Dendritic cell treated with granulocyte-macrophage colony-stimulating factor and Interleukin-4, amounts not matched to agents 40 ng/mL and 50 ng/mL, for 4 days (primary cell): ENCODE measurements around the gene COL4A6.

Source experiments
- H3K27ac Mint-ChIP-seq: one replicate; pipeline ENCODE4 v1.8.0; 2022; ENCODE audit warnings: mild to moderate bottlenecking, mixed read lengths
- H3K27me3 Mint-ChIP-seq: one replicate; pipeline ENCODE4 v1.8.0; 2022; ENCODE audit warnings: mild to moderate bottlenecking, mixed read lengths
- H3K36me3 Mint-ChIP-seq: one replicate; pipeline ENCODE4 v1.8.0; 2022; ENCODE audit warnings: low read depth, mixed read lengths
- H3K4me1 Mint-ChIP-seq: one replicate; pipeline ENCODE4 v1.8.0; 2022; ENCODE audit warnings: low read depth, mixed read lengths
- H3K4me3 Mint-ChIP-seq: one replicate; pipeline ENCODE4 v1.8.0; 2022; ENCODE audit warnings: mild to moderate bottlenecking, moderate library complexity, mixed read lengths
- H3K9me3 Mint-ChIP-seq: one replicate; pipeline ENCODE4 v1.8.0; 2022; ENCODE audit warnings: mixed read lengths
- intact Hi-C: fragments of 100-400 bp; cut with micrococcal nuclease; formaldehyde crosslinking; loops from one replicate; pipeline ENCODE4 v1.15.0; 2022

The COL4A6 gene

DNA sequence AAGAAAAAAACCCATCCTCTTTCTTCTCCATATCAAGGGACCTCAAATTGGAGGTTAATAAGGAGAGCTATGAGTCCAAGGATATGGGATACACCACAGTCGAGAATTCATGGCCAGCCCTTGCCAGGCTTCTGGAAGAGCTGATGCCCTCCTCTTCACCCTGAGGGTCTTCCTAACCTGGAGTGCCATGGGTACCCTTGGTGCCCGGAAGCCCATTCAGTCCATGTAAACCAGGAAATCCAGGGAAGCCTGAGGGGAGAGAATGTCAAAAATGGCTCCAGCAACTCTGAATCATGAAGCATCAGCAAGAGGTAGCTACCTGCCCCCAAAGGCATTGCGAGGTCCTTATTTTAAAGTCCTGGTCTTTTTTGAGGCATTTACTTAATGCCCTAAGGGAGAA is 268.5 kb downstream of the COL4A6 start:
- Mint-ChIP-seq H3K4me1 (no peaks in the 10 kb centered on the region), H3K27me3 (no peaks in the 10 kb centered on the region), H3K36me3 (no peaks in the 10 kb centered on the region), H3K4me3 (no peak overlapping the region), H3K27ac (no peak overlapping the region), H3K9me3 (no peaks in the 10 kb centered on the region)
- intact Hi-C loops = no loop called here

- intact Hi-C loops = no loop called here
Observed at GRCh38 chrX:108168961-108169740, 269.1 kb downstream of the COL4A6 start.

DNA sequence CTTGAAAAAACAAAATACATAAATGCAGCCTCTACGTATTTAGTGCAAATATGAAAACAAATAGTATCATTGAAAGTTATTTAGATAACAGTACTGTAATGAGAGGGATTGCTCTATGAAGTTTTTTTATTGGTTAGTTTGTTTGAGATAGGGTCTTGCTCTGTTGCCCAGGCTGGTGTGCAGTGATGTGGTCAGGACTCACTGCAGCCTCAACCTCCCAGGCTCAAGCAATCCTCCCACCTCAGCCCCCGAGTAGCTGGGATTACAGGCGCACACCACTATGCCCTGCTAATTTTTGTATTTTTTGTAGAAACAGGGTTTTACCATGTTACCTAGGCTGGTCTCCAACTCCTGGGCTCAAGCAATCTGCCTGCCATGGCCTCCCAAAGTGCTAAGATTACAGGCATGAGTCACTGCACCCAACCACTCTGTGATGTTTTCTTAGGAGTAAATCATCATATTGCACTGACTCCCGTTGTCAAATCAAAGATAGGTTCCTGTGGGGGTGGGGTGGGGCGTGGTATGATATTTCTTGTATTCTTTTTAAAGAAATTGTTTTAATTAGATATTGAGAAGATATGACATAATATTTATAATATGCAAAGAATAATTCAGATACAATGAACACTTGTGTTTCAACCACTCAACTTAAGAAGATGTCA is 270.9 kb downstream of the COL4A6 start:
- intact Hi-C loops = no loop called here
- Mint-ChIP-seq H3K27me3 (no peaks in the 10 kb centered on the region), H3K4me3 (no peak overlapping the region), H3K27ac (no peak overlapping the region), H3K9me3 (no peaks in the 10 kb centered on the region), H3K4me1 (no peaks in the 10 kb centered on the region), H3K36me3 (no peaks in the 10 kb centered on the region)

More at GRCh38 chrX:108168961-108169740, 269.1 kb downstream of the COL4A6 start:
- H3K4me3 Mint-ChIP-seq = no peak overlapping the region
- H3K4me1 Mint-ChIP-seq = no peaks in the 10 kb centered on the region
- H3K9me3 Mint-ChIP-seq = no peaks in the 10 kb centered on the region
- H3K36me3 Mint-ChIP-seq = no peaks in the 10 kb centered on the region
- H3K27ac Mint-ChIP-seq = no peak overlapping the region
- no peaks in the 10 kb centered on the region for H3K27me3 Mint-ChIP-seq

DNA sequence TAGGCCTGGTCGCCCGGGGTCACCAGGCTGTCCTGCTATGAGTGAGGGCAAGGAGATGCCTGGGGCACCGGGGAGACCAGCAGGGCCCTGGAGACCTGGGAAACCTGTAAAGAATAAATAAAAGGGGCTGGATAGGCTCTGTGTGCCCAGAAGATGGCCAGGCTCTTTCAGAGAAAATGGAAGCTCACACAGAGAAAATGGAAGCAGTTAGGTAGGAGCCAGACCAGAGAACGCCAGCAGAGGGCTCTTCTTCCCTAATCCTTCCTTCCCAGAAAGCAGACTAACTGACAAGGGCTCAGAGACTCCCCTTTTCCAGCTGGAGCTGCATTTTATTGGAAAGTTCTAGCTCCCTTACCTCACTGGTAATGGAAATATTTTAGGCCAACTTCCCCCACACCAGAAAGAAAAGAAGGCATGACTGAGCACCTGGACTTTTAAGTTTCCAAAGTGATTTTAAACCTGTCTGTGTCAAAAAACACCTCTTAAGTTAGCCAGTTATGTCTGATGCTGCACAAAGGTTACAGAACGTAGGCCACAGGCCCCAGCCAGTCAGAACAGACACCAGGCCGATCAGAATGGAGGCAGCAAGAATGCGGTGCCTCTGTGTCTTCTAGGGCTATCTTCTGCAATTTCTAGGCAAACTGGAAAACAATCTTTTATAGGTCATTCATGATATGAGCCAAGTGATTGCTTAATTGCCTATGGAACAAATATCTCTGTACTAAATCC is 272.7 kb downstream of the COL4A6 start:
- H3K4me3 Mint-ChIP-seq = no peak overlapping the region
- H3K27me3 Mint-ChIP-seq = no peaks in the 10 kb centered on the region
- H3K27ac Mint-ChIP-seq = no peak overlapping the region
- no peaks in the 10 kb centered on the region for H3K36me3 Mint-ChIP-seq
- no peaks in the 10 kb centered on the region for H3K9me3 Mint-ChIP-seq
- H3K4me1 Mint-ChIP-seq = no peaks in the 10 kb centered on the region
- intact Hi-C loops = no loop called here

GRCh38 chrX:108163333-108164082 is 274.7 kb downstream of the COL4A6 start:
- intact Hi-C loops = no loop called here
- Mint-ChIP-seq H3K27me3 (no peaks in the 10 kb centered on the region), H3K4me3 (no peak overlapping the region), H3K9me3 (no peaks in the 10 kb centered on the region), H3K27ac (no peak overlapping the region), H3K36me3 (no peaks in the 10 kb centered on the region), H3K4me1 (no peaks in the 10 kb centered on the region)

- no peak overlapping the region for H3K4me3 Mint-ChIP-seq
Observed at GRCh38 chrX:108162265-108162664, 276.0 kb downstream of the COL4A6 start.

GRCh38 chrX:108160309-108160708 is 277.9 kb downstream of the COL4A6 start:
- Mint-ChIP-seq H3K4me3 (no peak overlapping the region), H3K36me3 (peaks cover 8% of the 10 kb centered on the region), H3K4me1 (no peaks in the 10 kb centered on the region), H3K9me3 (no peaks in the 10 kb centered on the region), H3K27ac (no peak overlapping the region), H3K27me3 (no peaks in the 10 kb centered on the region)
- intact Hi-C loops = no loop called here

More at GRCh38 chrX:108162265-108162664, 276.0 kb downstream of the COL4A6 start:
- Mint-ChIP-seq H3K4me1 (no peaks in the 10 kb centered on the region), H3K27ac (no peak overlapping the region), H3K27me3 (no peaks in the 10 kb centered on the region), H3K36me3 (no peaks in the 10 kb centered on the region), H3K9me3 (no peaks in the 10 kb centered on the region)
- intact Hi-C loops = no loop called here

- H3K27me3 Mint-ChIP-seq = no peaks in the 10 kb centered on the region
- H3K4me1 Mint-ChIP-seq = no peaks in the 10 kb centered on the region
- H3K27ac Mint-ChIP-seq = no peak overlapping the region
Observed at GRCh38 chrX:108159028-108159670, 279.1 kb downstream of the COL4A6 start.

GRCh38 chrX:108157628-108158027 is 280.6 kb downstream of the COL4A6 start:
- Mint-ChIP-seq H3K27ac (no peak overlapping the region), H3K4me3 (no peak overlapping the region), H3K9me3 (no peaks in the 10 kb centered on the region), H3K36me3 (peaks cover 18% of the 10 kb centered on the region), H3K4me1 (no peaks in the 10 kb centered on the region), H3K27me3 (no peaks in the 10 kb centered on the region)
- intact Hi-C loops = no loop called here

More at GRCh38 chrX:108159028-108159670, 279.1 kb downstream of the COL4A6 start:
- Mint-ChIP-seq H3K4me3 (no peak overlapping the region), H3K9me3 (no peaks in the 10 kb centered on the region), H3K36me3 (peaks cover 8% of the 10 kb centered on the region)
- intact Hi-C loops = no loop called here

- H3K36me3 Mint-ChIP-seq = peaks cover 18% of the 10 kb centered on the region
- H3K27ac Mint-ChIP-seq = no peak overlapping the region
- no peaks in the 10 kb centered on the region for H3K4me1 Mint-ChIP-seq
- H3K27me3 Mint-ChIP-seq = no peaks in the 10 kb centered on the region
- intact Hi-C loops = no loop called here
- H3K9me3 Mint-ChIP-seq = no peaks in the 10 kb centered on the region
- no peak overlapping the region for H3K4me3 Mint-ChIP-seq
Observed at GRCh38 chrX:108156934-108157466, 281.2 kb downstream of the COL4A6 start.

- Mint-ChIP-seq H3K36me3 (peaks cover 23% of the 10 kb centered on the region), H3K4me1 (no peaks in the 10 kb centered on the region), H3K27ac (no peak overlapping the region), H3K9me3 (no peaks in the 10 kb centered on the region), H3K4me3 (no peak overlapping the region), H3K27me3 (no peaks in the 10 kb centered on the region)
- intact Hi-C loops = no loop called here
Observed at GRCh38 chrX:108156082-108156481, 282.1 kb downstream of the COL4A6 start.

- no peaks in the 10 kb centered on the region for H3K4me1 Mint-ChIP-seq
- H3K4me3 Mint-ChIP-seq = no peak overlapping the region
- H3K27ac Mint-ChIP-seq = no peak overlapping the region
- no peaks in the 10 kb centered on the region for H3K9me3 Mint-ChIP-seq
- peaks cover 59% of the 10 kb centered on the region for H3K36me3 Mint-ChIP-seq
- intact Hi-C loops = no loop called here
- H3K27me3 Mint-ChIP-seq = no peaks in the 10 kb centered on the region
Observed at GRCh38 chrX:108148524-108148923, 289.7 kb downstream of the COL4A6 start.
